Right renal pelvis (tissue), 4 donors: ENCODE data around the gene CNTN1. TPM values are rescaled to one million over a fixed set of nuclear protein-coding genes. Genes with fewer than 3 reads are reported as not detected.

Experiments used
- DNase-seq, 4 donors: peaks; one replicate each; pipeline ENCODE4 v3.0.0-alpha.2; 2013; ENCODE audit warnings: low read depth in 4 of 4, low spot score in 3 of 4, missing footprints in 1 of 4
- polyA plus RNA-seq, 4 donors: library from polyadenylated mRNA; unstranded; fragments of 120-200 nt; gene quantifications; one replicate each; pipeline ENCODE4 v1.2.1, GENCODE V29; 2013; ENCODE audit not compliant: insufficient read length in 4 of 4

Gene CNTN1
- polyA plus RNA-seq, 4 donors = 44.6 to 64.4 (median 56.4) TPM

DNA sequence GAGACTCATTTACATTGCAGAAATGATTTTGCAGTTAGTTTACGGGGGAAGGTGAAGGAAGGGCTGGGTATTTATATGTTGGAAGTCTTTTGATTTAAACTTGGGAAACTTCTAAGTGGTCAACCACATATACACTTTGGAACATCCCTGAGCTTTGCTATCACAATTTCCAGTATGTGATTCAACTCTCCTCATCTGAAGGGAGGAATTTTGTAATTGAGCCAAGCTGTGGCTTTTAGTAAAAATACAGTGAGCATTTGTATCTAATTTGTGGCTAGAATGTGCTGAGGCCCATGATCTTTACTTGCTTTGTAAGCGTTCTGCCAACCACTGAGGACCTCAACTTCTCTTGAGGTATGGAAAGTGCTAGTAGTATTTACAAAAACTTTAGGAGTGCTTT lies 260.8 kb downstream of the CNTN1 start:
- no peak for DNase-seq

GRCh38 chr12:40957417-40957816 lies 265.2 kb downstream of the CNTN1 start:
- DNase-seq = no peak

DNA sequence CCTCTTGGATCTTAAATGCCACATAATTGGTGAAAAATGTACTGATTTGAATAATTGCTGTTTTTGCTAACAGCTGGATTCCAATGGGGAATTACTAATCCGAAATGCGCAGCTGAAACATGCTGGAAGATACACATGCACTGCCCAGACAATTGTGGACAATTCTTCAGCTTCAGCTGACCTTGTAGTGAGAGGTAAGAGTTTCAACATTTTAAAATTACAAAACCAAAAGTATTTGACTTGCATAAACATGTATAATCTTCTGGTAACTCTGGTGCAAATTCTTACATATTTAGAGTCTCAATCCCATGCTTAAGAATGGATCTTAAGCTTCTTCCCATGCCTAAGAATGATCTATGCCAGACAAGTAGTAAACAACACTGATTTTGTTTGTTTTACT lies 266.8 kb downstream of the CNTN1 start:
- no peak for DNase-seq

GRCh38 chr12:40963751-40964150 lies 271.5 kb downstream of the CNTN1 start:
- no peak for DNase-seq

DNA sequence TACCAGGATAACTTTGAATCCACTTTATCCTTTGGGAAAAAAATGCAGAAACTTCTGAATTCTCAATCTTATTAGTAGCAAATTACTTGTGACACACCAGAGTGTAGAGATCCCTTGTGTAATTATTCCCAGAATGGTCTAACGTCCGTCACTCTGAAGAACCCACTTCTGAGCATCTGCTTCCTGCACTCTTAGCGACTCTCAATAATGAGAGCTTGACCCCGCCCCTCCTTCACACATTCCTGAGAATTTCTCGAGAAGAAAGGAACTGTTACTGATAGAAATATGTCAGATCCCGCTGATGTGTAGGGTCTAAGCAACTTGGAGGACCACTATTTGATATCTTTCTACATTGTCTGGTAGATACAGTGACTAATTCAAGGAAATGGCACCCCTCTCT lies 277.6 kb downstream of the CNTN1 start:
- DNase-seq = no peak

DNA sequence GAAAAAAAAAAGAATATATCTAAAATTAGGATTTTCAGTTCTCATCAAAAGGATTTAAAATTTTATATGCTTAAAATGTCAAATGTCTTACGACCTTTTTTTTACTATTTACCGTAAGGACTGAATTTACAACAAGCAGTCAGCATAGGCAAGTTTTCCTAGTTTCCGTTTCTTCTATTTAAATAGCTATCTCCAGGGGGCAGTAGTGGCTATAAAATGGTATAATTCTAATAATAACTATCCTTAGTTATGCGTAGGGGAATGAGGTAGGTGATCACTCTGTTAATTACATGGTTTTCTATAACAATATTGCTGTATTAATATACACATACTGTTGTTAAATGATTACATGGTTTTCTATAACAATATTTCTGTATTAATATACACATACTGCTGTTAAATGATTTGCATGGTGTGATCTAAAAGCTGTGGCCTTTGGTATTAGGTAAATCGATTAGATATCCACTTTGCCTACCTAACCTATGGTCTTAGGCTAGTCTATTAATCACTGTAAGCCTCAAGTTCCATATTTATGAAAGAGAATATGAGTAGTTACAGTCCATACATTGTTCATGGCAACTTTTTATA lies 278.2 kb downstream of the CNTN1 start:
- DNase-seq = no peak

DNA sequence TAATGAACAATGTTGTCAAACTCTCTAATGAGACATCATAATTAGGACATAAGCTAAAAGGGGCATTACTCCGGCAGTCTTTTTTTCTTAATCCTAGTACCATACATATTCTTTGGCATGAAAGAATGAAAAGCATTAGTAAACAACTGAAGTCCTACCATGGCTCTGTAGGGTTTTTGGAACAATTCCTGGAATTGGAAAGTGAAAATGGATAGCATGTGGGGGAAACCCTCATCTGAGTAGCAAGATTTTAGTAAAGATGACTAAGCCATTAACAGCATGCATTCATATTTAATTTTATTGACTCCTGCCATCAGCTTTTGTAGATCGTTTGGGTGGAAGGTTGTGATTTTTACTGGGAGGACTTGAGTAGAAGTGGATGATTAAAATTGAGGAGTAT lies 279.7 kb downstream of the CNTN1 start:
- DNase-seq = no peak

GRCh38 chr12:40976546-40976945 lies 284.3 kb downstream of the CNTN1 start:
- DNase-seq = no peak

DNA sequence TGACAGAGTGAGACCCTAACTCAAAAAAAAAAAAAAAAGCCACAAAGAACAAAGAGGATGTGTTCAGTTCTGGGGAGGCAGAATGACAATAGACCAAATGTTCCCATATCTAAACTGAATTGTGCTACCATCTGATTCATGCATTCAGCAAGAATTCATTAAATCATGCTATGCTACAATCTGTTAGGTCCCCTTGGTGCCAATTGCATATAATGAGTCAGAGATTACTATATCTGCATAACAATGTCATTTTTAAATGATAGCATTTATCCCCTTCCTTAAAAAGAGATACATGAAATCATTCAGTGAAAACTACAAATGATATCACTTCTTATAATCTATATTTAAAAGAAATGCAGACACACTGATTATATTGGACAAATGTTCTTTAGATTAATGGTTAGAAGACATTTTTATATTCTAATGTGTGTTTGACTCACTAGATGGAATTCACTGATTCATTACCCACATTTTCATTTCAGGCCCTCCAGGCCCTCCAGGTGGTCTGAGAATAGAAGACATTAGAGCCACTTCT lies 288.3 kb downstream of the CNTN1 start:
- DNase-seq = no peak

GRCh38 chr12:40986001-40986400 lies 293.8 kb downstream of the CNTN1 start:
- no peak for DNase-seq

- peak in 1 of 4 donors; percentile 8 for DNase-seq
Observed at GRCh38 chr12:40988355-40988754, 296.1 kb downstream of the CNTN1 start.

DNA sequence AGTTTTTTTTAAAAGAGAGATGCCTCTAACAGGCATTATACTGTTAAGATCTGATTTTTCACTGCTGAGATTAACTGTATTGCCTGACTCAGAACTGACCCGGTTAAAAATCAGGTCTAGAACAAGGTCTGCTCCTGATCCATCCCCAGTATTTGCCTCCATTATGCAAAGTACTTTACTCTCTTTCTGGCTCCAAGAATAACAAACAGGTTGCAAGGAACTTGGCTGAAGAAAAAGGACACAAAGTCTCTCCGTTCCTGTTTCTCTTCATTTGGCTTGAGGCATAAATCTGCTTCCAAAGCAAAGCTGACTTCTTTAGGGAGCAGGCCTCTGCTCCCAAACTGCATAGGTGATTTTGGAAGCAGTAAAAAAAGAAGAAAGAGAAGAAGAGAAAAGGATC lies 296.6 kb downstream of the CNTN1 start:
- peak in 1 of 4 donors; percentile 20 for DNase-seq

DNA sequence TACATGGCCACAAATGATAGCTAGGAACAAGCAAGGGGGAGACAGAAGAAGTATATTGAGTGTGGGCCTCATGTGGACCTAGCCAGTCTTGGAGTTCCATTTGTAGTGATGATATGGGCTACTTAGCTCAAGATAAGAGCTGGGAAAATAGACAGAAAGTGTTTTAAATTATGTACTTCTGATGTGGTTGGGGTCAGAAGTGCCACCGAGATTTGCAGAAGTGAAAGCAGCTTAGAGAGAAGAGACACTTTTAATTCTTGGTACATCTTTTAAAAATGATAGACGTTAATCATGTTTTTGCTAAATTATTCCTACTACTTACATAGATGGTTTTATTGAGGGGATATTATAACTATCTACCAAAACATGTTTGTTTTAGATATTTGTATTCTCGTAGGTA lies 297.5 kb downstream of the CNTN1 start:
- DNase-seq = no peak

DNA sequence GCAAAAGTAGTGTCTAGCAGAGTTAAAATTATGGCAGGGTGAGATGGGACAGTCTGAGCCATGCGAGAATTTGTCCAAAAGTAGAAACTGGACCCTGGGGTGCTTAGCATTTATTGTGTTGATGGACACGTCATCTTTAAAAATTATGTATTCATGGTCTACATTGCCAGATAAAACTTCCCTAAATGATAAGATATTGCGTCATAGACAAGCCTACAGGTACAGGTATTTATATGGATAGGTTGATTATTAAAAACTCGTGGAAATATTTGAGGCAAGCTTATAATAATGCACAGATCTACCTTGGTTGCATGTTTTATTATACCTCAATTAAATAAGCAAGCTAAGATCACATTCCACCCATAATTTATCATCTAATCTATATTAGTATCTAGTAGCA lies 299.9 kb downstream of the CNTN1 start:
- DNase-seq = no peak

DNA sequence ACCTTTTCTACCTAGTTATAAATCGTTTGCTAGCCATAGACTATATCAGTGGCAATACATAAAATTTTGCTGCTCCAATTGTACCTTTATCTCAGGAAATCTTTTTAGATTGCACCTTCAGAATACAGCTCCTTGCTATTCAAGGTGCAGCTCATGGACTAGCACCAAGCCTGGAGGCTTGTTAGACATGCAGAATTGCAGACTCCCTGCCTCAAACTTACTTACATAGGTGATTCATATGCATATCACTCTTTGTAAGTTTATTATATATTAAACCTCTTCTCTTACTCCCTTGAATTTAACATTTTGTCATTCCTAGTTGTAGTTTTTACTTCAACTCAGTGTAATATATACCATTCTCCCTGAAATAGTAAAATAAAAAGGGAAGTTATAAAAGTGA lies 300.4 kb downstream of the CNTN1 start:
- DNase-seq = no peak

DNA sequence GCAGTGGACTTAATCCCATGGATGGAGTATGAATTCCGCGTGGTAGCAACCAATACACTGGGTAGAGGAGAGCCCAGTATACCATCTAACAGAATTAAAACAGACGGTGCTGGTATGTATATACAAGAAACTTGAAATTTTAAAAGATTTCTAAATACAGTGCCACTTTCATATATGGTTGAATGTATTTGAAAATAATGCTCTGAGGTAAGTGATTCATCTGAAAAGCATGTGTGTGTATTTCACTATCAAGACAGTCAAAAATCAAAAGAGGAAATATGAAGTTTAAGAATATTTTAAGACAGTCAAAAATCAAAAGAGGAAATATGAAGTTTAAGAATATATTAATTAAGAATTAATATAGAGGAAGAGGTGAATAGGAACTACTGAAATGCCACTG lies 300.9 kb downstream of the CNTN1 start:
- no peak for DNase-seq

DNA sequence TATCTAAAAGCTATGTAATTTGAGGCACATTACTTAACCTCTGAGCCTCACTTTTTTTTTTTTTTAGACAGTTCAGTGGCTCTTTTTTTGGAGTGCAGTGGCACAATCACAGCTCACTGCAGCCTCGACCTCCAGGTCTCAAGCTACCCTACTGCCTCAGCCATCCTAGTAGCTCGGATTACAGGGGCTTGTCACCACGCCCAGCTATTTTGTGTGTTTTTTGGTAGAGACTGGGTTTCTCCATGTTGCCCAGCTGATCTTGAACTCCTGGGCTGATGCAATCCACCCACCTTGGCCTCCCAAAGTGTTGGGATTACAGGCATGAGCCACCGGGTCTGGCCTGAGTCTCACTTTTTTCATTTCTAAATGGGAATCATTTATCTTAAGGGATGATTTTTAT lies 303.9 kb downstream of the CNTN1 start:
- DNase-seq = no peak

GRCh38 chr12:40999210-40999609 lies 307.0 kb downstream of the CNTN1 start:
- peak in 2 of 4 donors; percentile 22 to 44 for DNase-seq

DNA sequence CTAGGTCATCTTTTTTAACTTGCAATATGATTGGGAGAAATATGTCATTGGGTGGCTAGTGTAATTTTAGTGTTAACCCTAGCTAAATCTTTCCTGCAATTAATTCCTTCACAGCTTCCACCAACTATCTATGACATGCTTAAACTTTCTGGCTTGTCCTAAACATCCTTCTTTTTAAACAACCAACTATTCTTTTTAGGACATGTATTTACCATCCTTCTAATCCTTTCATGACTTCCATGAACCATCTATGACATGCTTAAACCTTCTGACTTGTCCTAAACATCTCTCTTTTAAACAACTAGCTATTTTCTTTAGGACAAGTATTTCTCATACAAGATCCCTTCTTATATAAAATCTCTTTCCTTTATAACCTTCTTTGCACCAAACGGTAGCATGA lies 316.2 kb downstream of the CNTN1 start:
- DNase-seq = no peak

DNA sequence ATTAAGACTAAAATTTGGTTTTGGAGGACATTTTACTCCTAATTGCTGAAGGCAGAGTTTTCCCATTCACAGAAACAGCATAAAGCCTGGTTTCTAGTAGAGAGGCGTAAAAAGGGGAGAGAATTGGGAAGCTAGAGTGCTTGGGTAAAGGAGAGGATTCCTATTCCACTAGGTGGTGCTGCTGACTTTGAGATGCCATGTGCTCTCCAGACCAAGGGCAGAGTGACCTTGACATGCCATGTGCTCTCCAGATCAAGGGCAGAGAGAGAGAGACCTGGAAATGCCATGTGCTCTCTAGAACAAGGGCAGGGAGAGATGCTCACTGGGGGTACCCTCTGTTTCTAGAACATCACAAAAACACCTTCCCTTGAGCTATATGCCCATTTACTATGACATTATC lies 319.7 kb downstream of the CNTN1 start:
- DNase-seq = no peak

DNA sequence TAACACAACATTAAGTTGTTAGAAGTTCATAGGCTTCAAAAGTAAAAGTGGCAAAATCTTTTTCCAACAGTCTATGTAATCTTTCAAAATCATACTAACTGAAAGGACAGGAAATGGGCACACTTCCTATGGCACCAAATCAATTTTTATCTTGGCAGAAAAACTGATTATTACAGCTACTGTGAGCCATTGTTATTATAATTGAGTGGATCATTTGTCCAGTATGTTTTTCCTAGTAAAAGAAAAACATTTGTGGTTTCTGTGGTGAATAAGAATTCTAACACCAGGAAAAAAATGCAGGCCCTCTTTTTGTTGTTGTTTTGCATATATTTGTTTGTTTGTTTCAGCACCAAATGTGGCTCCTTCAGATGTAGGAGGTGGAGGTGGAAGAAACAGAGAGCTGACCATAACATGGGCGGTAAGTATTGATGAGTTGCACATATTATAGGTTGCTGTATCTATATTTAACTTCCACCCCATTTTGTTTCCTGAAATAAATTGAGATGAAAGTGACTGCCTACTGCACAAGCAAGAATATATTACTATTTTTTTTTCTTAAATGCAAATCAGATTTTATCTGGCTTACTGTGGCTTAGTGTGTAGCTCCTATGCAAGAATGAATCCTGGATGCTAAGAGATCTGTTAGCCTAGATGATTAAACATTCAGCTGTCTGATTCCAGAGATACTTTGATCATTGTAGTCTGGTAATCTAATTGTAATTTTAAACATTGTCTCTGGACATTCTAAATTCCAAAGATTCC lies 321.8 kb downstream of the CNTN1 start:
- no peak for DNase-seq

DNA sequence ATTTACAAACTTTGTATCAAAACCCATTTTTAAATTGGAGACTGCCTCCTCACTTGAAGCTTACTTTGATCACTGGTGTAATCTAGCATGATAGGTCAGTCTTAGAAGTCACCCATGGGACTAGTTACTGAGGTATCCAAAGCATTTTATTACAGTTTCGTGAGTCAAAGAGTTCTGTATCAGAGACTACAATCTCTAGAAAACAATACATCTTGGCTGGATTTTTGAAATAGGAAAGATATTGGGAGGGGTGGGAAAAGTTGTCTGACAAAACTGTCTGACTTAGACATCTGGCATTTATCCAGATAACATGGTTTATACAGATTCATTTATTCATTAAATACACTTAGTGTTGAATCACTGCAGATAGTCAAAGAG lies 322.4 kb downstream of the CNTN1 start:
- no peak for DNase-seq
